SK-N-SH treated with all-trans-retinoic acid at 6 μM for 48 hours (cell line): ENCODE measurements around the gene DGCR2.
"Not testable (repeated sequence)": the region's sequence is repeated elsewhere in the genome, so short reads cannot be mapped to it uniquely, and the experiment has no call there.

Source experiments
- ARNTL ChIP-seq: fragments of 450-650 bp; formaldehyde crosslinking; IDR thresholded peaks from 2 replicates; pipeline ENCODE4 v1.5.0; 2020; ENCODE audit warnings: low read depth, mild to moderate bottlenecking, moderate library complexity, borderline replicate concordance
- GLIS3 ChIP-seq: fragments of 250-450 bp; sonication (Bioruptor Pico); IDR thresholded peaks from 2 replicates; pipeline ENCODE4 v1.5.0; 2020; ENCODE audit warnings: mild to moderate bottlenecking, moderate library complexity
- RARB ChIP-seq: fragments of 250-450 bp; sonication (Bioruptor Pico); IDR thresholded peaks from 2 replicates; pipeline ENCODE4 v1.8.0; 2021; ENCODE audit warnings: mild to moderate bottlenecking, moderate library complexity
- ZC3H10 ChIP-seq: fragments of 250-450 bp; sonication (Bioruptor Pico); IDR thresholded peaks from 2 replicates; pipeline ENCODE4 v1.5.1; 2021; ENCODE audit warnings: mild to moderate bottlenecking, moderate library complexity
- ZFP3 ChIP-seq: fragments of 250-450 bp; sonication (Bioruptor Pico); IDR thresholded peaks from 2 replicates; pipeline ENCODE4 v1.5.0; 2020; ENCODE audit warnings: mild to moderate bottlenecking, moderate library complexity
- ZNF70 ChIP-seq: fragments of 450-650 bp; formaldehyde crosslinking; IDR thresholded peaks from 2 replicates; pipeline ENCODE4 v1.5.0; 2020; ENCODE audit warnings: mild to moderate bottlenecking, moderate library complexity
- TF ChIP-seq, protein P1 (sequence below): fragments of 250-450 bp; sonication (Bioruptor Pico); IDR thresholded peaks from 2 replicates; pipeline ENCODE4 v1.5.1; 2020; ENCODE audit warnings: low read depth, mild to moderate bottlenecking, moderate library complexity
- TF ChIP-seq, protein P2 (sequence below): fragments of 250-450 bp; sonication (Bioruptor Pico); IDR thresholded peaks from 2 replicates; pipeline ENCODE4 v1.8.0; 2021; ENCODE audit warnings: low read depth, mild to moderate bottlenecking, moderate library complexity, borderline replicate concordance
- TF ChIP-seq, protein P3 (sequence below): fragments of 250-450 bp; sonication (Bioruptor Pico); IDR thresholded peaks from 2 replicates; pipeline ENCODE4 v1.5.0; 2020; ENCODE audit warnings: mild to moderate bottlenecking, moderate library complexity

DNA sequence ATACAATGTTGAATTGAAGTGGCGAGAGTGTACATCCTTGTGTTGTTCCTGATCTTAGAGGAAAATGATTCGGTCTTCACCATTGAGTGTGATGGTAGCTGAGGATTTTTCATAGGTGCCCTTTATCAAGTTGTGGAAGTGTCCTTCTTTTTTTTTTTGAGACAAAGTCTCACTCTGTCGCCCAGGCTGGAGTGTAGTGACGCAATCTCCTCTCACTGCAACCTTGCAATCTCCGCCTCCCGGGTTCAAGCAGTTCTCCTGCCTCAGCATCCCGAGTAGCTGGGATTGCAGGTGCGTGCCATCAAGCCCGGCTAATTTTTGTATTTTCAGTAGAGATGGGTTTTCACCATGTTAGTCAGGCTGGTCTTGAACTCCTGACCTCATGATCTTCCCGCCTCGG, 36.4 kb upstream of the DGCR2 start:
- not testable (repeated sequence) for TF ChIP-seq GLIS3; ZC3H10 (CRISPR knock-in tag); ARNTL (CRISPR knock-in tag); RARB; ZNF70 (CRISPR knock-in tag); ZFP3 (CRISPR knock-in tag)
- TF ChIP-seq, protein P1, sequence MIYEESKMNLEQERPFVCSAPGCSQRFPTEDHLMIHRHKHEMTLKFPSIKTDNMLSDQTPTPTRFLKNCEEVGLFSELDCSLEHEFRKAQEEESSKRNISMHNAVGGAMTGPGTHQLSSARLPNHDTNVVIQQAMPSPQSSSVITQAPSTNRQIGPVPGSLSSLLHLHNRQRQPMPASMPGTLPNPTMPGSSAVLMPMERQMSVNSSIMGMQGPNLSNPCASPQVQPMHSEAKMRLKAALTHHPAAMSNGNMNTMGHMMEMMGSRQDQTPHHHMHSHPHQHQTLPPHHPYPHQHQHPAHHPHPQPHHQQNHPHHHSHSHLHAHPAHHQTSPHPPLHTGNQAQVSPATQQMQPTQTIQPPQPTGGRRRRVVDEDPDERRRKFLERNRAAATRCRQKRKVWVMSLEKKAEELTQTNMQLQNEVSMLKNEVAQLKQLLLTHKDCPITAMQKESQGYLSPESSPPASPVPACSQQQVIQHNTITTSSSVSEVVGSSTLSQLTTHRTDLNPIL (CRISPR knock-in tag), result not testable (repeated sequence)
- TF ChIP-seq, protein P2, sequence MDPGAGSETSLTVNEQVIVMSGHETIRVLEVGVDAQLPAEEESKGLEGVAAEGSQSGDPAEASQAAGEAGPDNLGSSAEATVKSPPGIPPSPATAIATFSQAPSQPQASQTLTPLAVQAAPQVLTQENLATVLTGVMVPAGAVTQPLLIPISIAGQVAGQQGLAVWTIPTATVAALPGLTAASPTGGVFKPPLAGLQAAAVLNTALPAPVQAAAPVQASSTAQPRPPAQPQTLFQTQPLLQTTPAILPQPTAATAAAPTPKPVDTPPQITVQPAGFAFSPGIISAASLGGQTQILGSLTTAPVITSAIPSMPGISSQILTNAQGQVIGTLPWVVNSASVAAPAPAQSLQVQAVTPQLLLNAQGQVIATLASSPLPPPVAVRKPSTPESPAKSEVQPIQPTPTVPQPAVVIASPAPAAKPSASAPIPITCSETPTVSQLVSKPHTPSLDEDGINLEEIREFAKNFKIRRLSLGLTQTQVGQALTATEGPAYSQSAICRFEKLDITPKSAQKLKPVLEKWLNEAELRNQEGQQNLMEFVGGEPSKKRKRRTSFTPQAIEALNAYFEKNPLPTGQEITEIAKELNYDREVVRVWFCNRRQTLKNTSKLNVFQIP (CRISPR knock-in tag), result not testable (repeated sequence)
- TF ChIP-seq, protein P3, sequence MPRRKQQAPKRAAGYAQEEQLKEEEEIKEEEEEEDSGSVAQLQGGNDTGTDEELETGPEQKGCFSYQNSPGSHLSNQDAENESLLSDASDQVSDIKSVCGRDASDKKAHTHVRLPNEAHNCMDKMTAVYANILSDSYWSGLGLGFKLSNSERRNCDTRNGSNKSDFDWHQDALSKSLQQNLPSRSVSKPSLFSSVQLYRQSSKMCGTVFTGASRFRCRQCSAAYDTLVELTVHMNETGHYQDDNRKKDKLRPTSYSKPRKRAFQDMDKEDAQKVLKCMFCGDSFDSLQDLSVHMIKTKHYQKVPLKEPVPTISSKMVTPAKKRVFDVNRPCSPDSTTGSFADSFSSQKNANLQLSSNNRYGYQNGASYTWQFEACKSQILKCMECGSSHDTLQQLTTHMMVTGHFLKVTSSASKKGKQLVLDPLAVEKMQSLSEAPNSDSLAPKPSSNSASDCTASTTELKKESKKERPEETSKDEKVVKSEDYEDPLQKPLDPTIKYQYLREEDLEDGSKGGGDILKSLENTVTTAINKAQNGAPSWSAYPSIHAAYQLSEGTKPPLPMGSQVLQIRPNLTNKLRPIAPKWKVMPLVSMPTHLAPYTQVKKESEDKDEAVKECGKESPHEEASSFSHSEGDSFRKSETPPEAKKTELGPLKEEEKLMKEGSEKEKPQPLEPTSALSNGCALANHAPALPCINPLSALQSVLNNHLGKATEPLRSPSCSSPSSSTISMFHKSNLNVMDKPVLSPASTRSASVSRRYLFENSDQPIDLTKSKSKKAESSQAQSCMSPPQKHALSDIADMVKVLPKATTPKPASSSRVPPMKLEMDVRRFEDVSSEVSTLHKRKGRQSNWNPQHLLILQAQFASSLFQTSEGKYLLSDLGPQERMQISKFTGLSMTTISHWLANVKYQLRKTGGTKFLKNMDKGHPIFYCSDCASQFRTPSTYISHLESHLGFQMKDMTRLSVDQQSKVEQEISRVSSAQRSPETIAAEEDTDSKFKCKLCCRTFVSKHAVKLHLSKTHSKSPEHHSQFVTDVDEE, result not testable (repeated sequence)
